Upper lobe of right lung (tissue), 1 donor: ENCODE data around the gene VAV3. TPM values are rescaled to one million over a fixed set of nuclear protein-coding genes. Genes with fewer than 3 reads are reported as not detected.

Source experiments
- ATAC-seq: fragments of 200-7000 bp; cut with Tn5 transposase; one replicate; pipeline ENCODE4 v1.9.1; 2020; ENCODE audit warnings: mild to moderate bottlenecking, moderate library complexity
- DNase-seq: peaks from one replicate; pipeline ENCODE4 v3.0.0-alpha.2; 2020
- H3K27ac ChIP-seq: fragments of 200-600 bp; one replicate; pipeline ENCODE4 v1.8.0; 2022
- H3K27me3 ChIP-seq: fragments of 200-600 bp; one replicate; pipeline ENCODE4 v1.8.0; 2022; ENCODE audit warnings: mild to moderate bottlenecking
- H3K36me3 ChIP-seq: fragments of 200-600 bp; one replicate; pipeline ENCODE4 v1.8.0; 2022
- H3K4me1 ChIP-seq: fragments of 200-600 bp; one replicate; pipeline ENCODE4 v1.8.0; 2022
- H3K4me3 ChIP-seq: fragments of 200-600 bp; one replicate; pipeline ENCODE4 v1.8.0; 2022; ENCODE audit warnings: mild to moderate bottlenecking
- H3K9me3 ChIP-seq: fragments of 200-600 bp; one replicate; pipeline ENCODE4 v1.8.0; 2022
- CTCF ChIP-seq: fragments of 200-600 bp; IDR thresholded peaks from one replicate; pipeline ENCODE4 v1.8.0; 2022; ENCODE audit warnings: antibody characterized with exemption
- intact Hi-C: fragments of 100-400 bp; cut with DNase I; formaldehyde crosslinking; loops from one replicate; pipeline ENCODE4 v1.11.0; 2022
- total RNA-seq: library from RNA; stranded (reverse); fragmentation: NEBNext Ultra II Directional; extraction: Animal tissue kit (Norgen Biotek cat#: 25700); gene quantifications from one replicate; pipeline ENCODE4 v1.2.1, GENCODE V29; 2021
- donor health status: DM: no; HTN: yes; CAD: no; lungs with severe emphysema.

Gene VAV3
- total RNA-seq, 1 donor from 2014 or later, result 8.5 TPM

DNA sequence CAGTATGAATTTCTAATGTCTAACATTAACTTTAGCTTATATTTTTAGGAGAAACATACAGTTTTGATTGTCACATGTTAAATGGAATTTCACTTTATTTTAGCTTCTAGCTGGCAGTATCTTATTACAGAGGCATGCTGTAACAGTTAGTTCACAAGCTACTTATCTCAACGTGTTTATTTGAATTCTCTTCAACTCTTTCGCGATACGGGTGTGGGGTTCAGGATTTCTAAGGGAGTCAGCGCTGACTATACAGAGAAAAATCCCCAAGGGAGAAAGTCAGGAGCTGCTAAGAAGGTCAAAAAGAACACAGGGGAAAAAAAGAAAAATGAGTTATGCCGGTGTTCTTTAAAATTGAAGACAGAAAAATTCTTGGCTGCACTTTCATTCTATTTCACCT, 296.2 kb downstream of the VAV3 start:
- ATAC-seq (no peak), DNase-seq (no peak)
- Histone ChIP-seq H3K4me1 (peaks cover 8% of the 10 kb centered on the region), H3K27me3 (no peaks in the 10 kb centered on the region), H3K9me3 (no peaks in the 10 kb centered on the region), H3K4me3 (no peak overlapping the region), H3K27ac (no peak overlapping the region), H3K36me3 (no peaks in the 10 kb centered on the region)
- TF ChIP-seq CTCF, result no peak
- intact Hi-C loops, result no loop called here

GRCh38 chr1:107666493-107666892, 298.5 kb downstream of the VAV3 start:
- Histone ChIP-seq H3K4me3 (no peak overlapping the region), H3K27me3 (no peaks in the 10 kb centered on the region), H3K9me3 (no peaks in the 10 kb centered on the region), H3K27ac (no peak overlapping the region), H3K4me1 (peaks cover 8% of the 10 kb centered on the region), H3K36me3 (no peaks in the 10 kb centered on the region)
- TF ChIP-seq CTCF, result no peak
- intact Hi-C loops, result no loop called here
- DNase-seq (no peak), ATAC-seq (no peak)

DNA sequence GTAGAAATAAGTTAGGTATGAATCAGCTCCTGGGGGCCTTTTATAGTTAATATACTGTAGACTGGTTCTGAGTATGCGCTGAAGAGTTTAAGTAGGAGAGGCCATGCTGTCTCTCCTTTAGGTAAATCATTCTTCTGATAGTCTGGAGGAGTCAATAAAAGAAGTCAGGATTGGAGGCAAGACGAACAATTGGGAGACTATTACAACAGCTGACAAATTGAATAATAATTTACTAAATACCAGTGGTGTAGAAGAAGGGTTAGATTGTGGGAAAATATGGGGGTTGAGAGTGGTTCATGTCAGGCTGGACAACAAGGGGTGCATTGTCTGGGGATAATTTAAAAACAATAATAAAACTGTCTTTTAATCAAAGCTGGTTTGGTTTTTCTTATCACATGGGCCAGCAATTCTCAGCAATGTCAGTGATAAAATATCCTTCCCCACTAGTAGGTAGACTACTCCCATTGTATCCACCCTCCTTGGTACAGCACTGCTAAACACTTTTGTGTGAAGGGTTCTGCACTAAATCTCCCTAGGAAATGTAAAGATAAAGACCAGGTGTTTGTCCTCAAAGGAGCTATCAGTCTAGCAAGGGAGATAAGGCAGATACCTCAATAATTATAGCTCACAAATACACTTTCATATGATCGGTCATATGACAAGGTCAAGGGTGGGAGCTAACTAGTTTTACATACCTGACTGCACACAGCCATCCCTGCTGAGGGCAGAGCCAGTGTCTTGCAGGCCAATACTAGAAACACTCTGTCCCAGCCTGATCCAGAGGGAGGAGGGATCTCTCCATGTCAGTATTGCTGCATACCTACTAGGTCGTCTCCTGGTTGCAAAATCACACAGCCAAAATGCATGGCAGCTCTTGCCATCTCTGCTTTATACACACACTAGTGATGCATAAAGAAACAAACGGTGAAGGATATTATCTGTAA, 299.7 kb downstream of the VAV3 start:
- Histone ChIP-seq H3K36me3 (no peaks in the 10 kb centered on the region), H3K4me3 (no peak overlapping the region), H3K27ac (no peak overlapping the region), H3K9me3 (no peaks in the 10 kb centered on the region), H3K27me3 (no peaks in the 10 kb centered on the region), H3K4me1 (peaks cover 3% of the 10 kb centered on the region)
- TF ChIP-seq CTCF, result no peak
- intact Hi-C loops, result no loop called here
- ATAC-seq (no peak), DNase-seq (no peak)

DNA sequence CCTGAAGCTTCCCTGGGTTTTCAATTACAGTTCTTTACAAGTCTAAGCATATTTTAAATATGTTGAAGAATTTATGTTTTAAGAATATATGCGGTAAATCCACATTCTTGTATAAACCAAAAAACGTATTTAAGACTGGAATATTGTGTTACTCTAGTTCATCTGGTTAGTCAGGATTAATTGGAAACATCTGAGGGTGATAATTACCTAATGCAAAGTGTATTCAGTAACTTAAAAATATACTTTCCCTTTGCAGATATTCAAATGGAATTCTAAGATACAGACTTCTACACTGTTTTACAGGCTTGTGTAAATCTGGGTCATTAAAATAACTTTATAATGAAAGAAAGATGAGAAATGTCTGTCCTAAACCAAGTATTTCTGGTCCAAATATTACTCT, 302.0 kb downstream of the VAV3 start:
- ATAC-seq (no peak), DNase-seq (no peak)
- H3K27ac ChIP-seq, result no peak overlapping the region
- no peaks in the 10 kb centered on the region for H3K9me3 ChIP-seq
- no peaks in the 10 kb centered on the region for H3K36me3 ChIP-seq
- no peaks in the 10 kb centered on the region for H3K4me1 ChIP-seq
- no peak overlapping the region for H3K4me3 ChIP-seq
- no peaks in the 10 kb centered on the region for H3K27me3 ChIP-seq
- intact Hi-C loops, result no loop called here
- TF ChIP-seq CTCF, result no peak

GRCh38 chr1:107661158-107661557, 303.8 kb downstream of the VAV3 start:
- DNase-seq, result no peak
- H3K9me3 ChIP-seq, result no peaks in the 10 kb centered on the region
- intact Hi-C loops, result no loop called here

More at GRCh38 chr1:107661158-107661557, 303.8 kb downstream of the VAV3 start:
- Histone ChIP-seq H3K4me3 (no peak overlapping the region), H3K36me3 (no peaks in the 10 kb centered on the region), H3K4me1 (no peaks in the 10 kb centered on the region), H3K27ac (no peak overlapping the region), H3K27me3 (no peaks in the 10 kb centered on the region)
- no peak for TF ChIP-seq CTCF
- ATAC-seq, result no peak
